ENCODE measurements around the gene NLRP6.

NLRP6 gene

GRCh38 chr11:256952-257737, 21.1 kb upstream of the NLRP6 start:
- DNase-seq = no peak

GRCh38 chr11:257766-258493, 20.3 kb upstream of the NLRP6 start:
- DNase-seq = no peak

DNA sequence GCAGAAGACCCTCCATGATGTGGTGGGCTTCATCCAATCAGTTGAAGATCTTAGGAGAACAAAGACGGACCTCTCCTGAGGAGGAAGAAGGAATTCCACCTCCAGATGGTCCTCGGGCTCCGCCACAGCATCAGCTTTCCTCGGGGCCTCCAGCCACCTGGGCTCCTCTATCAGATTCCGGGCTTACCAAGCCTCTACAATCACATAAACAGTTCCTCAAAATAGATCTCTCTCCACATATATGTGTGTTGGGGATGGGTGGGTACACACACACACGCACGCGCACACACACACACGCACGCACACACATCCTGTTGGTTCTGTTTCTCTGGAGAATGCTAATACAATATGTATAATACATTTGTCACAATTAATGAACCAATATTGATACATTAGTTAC, 18.8 kb upstream of the NLRP6 start:
- no peak for DNase-seq

GRCh38 chr11:261624-262023, 16.6 kb upstream of the NLRP6 start:
- no peak for DNase-seq

DNA sequence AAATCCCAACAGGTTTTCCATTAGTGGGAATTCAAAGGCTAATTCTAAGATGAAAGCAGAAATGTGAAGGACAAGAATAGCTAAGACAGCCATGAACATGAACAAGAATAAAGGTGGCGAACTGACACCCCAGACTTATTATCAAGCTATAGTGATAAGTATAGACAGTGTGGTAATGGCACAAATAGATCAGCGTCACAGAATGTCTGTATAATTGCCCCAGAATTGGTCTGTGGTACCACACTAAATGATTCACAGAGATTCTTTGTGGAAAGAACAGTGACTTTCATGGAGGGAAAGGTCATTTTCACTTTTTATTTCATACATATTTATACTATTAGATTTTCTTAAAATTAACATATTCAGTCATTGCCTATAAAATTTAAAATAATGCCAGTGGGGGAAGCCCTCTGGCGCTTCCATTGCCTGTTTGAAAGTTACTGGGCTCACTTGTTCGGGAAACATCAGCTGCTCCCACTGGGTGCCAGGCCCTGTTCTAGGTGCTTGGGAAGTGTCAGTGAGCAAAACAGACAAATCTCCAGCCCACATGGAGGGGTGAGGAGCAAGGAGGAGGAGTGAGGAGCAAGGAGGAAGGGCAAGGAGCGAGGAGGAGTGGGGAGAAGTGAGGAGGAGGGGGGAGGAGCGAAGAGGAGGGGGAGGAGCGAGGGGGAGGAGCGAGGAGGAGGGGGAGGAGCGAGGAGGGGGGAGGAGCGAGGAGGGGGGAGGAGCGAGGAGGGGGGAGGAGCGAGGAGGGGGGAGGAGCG, 11.3 kb upstream of the NLRP6 start:
- peak in 1 of 4 experiments; percentile 63 for DNase-seq

- DNase-seq = peak in 2 of 4 experiments; percentile 59 to 63
Measured at GRCh38 chr11:267491-267994, 10.7 kb upstream of the NLRP6 start.

DNA sequence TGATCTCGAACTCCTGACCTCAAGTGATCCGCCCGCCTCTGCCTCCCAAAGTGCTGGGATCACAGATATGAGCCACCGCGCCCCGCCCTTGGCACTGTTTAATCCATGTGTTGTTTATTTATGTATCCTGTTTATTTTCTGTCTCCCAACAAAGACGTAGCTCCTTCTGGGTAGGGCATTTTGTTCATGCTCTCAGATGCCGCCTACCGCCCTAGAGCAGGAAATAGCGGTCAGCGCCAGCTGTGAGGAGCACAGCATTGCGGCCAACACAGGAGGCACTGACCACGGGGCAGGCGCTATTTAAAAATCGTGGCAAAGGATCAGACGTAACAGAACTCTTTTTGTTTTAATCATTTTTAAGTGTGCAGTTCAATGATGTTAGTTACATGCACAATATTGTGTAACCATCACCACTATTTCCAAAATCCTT, 9.5 kb upstream of the NLRP6 start:
- peak in 1 of 4 experiments; percentile 21 for DNase-seq

GRCh38 chr11:269146-269890, 8.9 kb upstream of the NLRP6 start:
- DNase-seq = peak in 2 of 4 experiments; percentile 26 to 37

- DNase-seq = no peak
Measured at GRCh38 chr11:270451-271318, 7.5 kb upstream of the NLRP6 start.

DNA sequence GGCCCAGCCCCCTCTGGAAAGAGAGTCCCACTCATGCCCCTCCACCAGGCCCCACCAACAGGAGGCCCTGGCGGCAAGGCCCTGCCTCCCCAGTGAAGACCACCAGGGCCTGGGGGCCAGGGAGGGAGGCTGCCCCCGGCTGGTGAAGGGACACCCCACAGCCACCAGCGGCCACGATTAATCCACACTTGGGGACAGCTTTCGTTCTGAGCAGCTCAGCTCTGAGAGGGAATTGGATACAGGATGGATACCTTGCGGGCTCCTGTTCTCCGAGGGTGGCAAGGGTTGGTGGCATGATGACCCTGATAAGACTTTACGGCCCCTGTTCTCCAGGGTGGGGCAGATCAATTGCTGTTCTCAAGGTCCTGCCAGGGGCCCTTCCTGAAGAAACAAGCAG, 6.9 kb upstream of the NLRP6 start:
- no peak for DNase-seq

DNA sequence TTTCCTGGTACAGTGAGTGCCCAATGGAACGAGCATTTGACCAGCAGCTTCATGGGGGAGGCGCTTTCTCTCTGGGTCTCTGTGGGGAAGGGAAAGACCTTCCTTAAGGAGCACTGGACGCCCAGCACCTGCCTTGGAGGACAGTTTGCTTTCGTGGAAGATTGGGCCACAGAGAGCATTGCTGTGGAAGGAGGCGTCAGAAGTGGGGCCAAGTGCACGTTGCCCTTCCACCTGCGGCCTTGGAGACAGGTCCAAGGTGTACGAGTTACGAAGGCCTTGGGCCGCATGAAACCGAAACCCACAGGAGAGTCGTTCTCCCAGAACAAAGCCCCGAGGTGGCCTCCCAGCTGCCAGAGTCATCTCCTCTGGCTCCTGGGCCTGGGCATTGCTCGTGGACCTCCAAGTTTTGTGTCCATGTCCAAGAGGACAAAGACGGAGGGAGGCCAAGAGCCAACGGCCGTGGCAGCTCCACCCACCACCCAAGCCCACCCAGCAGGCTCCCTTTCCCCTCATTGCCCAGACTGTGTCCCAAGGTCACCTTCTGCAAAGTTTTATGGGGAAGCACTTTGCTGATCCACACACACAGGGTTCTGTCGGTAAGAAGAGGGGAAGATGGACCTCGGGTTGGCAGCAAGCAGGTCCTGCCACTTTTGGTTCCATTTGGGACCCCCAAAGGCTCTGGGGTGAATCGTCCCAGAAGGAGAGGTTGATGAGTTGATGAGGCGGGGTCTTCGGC, 5.8 kb upstream of the NLRP6 start:
- no peak for DNase-seq

- DNase-seq = no peak
Measured at GRCh38 chr11:272931-273198, 5.3 kb upstream of the NLRP6 start.

- DNase-seq = no peak
Measured at GRCh38 chr11:276219-276618, 2.0 kb upstream of the NLRP6 start.

DNA sequence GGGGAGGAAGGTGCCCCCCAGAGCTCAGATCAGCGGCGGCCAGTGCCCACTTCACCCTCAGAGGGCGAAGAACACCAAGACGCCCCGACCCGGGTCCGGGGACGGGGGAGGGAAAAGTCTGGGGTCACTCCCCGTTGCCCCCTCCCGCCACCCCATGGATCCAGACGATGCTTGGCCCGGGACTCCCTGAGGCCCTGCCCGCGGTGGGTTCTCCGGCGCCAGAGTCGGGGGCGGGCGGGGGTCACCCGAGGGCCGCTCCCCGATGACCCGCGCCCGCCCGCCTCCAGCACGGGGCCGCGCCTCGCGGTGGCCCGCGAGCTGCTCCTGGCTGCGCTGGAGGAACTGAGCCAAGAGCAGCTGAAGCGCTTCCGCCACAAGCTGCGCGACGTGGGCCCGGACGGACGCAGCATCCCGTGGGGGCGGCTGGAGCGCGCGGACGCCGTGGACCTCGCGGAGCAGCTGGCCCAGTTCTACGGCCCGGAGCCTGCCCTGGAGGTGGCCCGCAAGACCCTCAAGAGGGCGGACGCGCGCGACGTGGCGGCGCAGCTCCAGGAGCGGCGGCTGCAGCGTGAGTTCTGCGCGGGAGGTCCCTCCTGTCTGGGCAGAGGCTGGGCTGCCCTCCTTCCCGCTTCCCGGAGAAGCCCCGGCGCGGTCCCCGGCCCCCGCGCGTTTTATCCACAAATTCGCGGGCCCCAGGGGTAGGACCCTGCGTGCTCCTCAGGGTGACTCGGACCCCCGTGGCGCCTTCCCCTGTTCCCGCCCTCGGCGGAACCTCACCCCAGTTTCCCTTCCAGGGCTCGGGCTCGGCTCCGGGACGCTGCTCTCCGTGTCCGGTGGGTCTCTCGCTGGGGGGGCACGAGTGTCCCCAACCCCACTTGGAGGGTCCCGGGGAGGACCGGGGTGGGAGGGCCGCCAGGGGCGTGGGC, 1.1 kb downstream of the NLRP6 start:
- no peak for DNase-seq

- DNase-seq = peak in 1 of 4 experiments; percentile 44
Measured at GRCh38 chr11:279966-280705, 1.9 kb downstream of the NLRP6 start.

DNA sequence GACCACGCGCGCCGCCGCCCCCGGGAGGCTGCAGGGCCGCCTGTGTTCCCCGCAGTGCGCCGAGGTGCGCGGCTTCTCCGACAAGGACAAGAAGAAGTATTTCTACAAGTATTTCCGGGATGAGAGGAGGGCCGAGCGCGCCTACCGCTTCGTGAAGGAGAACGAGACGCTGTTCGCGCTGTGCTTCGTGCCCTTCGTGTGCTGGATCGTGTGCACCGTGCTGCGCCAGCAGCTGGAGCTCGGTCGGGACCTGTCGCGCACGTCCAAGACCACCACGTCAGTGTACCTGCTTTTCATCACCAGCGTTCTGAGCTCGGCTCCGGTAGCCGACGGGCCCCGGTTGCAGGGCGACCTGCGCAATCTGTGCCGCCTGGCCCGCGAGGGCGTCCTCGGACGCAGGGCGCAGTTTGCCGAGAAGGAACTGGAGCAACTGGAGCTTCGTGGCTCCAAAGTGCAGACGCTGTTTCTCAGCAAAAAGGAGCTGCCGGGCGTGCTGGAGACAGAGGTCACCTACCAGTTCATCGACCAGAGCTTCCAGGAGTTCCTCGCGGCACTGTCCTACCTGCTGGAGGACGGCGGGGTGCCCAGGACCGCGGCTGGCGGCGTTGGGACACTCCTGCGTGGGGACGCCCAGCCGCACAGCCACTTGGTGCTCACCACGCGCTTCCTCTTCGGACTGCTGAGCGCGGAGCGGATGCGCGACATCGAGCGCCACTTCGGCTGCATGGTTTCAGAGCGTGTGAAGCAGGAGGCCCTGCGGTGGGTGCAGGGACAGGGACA, 2.7 kb downstream of the NLRP6 start:
- DNase-seq = peak in 1 of 4 experiments; percentile 41

GRCh38 chr11:281486-282161, 3.4 kb downstream of the NLRP6 start:
- DNase-seq = no peak

- DNase-seq = no peak
Measured at GRCh38 chr11:282171-282570, 4.0 kb downstream of the NLRP6 start.

Data from activated naive CD4-positive, alpha-beta T cell (primary cell).